Uterus (tissue), 2 donors: Measurements from ENCODE around the gene NCAM1.

Experiments
- CTCF ChIP-seq, 4 experiments: fragments of 200-600 bp in 2 of 4; fragments of 450-650 bp in 2 of 4; sonication (generic) in 2 of 4; IDR thresholded peaks; one replicate each; pipeline ENCODE4 v1.5.1; 2016 to 2019; ENCODE audit warnings: antibody characterized with exemption in 4 of 4, mild to moderate bottlenecking in 2 of 4, moderate library complexity in 1 of 4
- POLR2A ChIP-seq, 2 donors: fragments of 450-650 bp; IDR thresholded peaks; one replicate each; pipeline ENCODE4 v1.6.1; 2016; ENCODE audit warnings: antibody characterized with exemption in 2 of 2, mild to moderate bottlenecking in 1 of 2, moderate library complexity in 1 of 2

- TF ChIP-seq CTCF (IDR thresholded peaks at IDR 0.05) (no peak), POLR2A (IDR thresholded peaks at IDR 0.05) (no peak)
These were observed 273.7 kb downstream of the NCAM1 start for GRCh38 chr11:113234888-113235287.
